ENCODE results near the gene RAPGEF2. TPM values are rescaled to one million over a fixed set of nuclear protein-coding genes. Genes with fewer than 3 reads are reported as not detected.

The RAPGEF2 gene
- total and polyA plus RNA-seq, 2 donors (not counting 3 experiments of a cell fraction or from before 2014, with no cell fraction given) = 28.7 to 55.2 TPM

GRCh38 chr4:159264057-159264456 is 161.2 kb downstream of the RAPGEF2 start:
- no peaks in the 10 kb centered on the region for H3K9me1 ChIP-seq (replicated peaks; ENCODE audit: control insufficient read depth, extremely low read depth, insufficient read depth, low read length)
- no peaks in the 10 kb centered on the region for H4K20me1 ChIP-seq (replicated peaks; ENCODE audit: control insufficient read depth, extremely low read depth, insufficient read depth, low read length)
- TF ChIP-seq MAX (IDR thresholded peaks at IDR 0.05; ENCODE audit: insufficient read depth, insufficient read length) (no peak), POLR2AphosphoS5 (IDR thresholded peaks at IDR 0.05; ENCODE audit: insufficient read depth, low read depth, low read length) (no peak), GATA2 (IDR thresholded peaks at IDR 0.05; ENCODE audit: insufficient read depth, insufficient read length, low read depth, low read length) (no peak), JUN (IDR thresholded peaks at IDR 0.05; ENCODE audit: borderline replicate concordance, insufficient read depth, insufficient read length, low read depth) (no peak), CTCF (IDR thresholded peaks at IDR 0.05; ENCODE audit: extremely low read depth in 1 of 2, insufficient read depth in 1 of 2, low read depth in 1 of 2, low read length in 2 of 2) (no peak), POLR2A (IDR thresholded peaks at IDR 0.05; ENCODE audit: low read depth, low read length) (no peak), MYC (IDR thresholded peaks at IDR 0.05; ENCODE audit: low read depth, low read length) (no peak), FOS (IDR thresholded peaks at IDR 0.05; ENCODE audit: borderline replicate concordance, insufficient read depth, low read length) (no peak), EZH2 (IDR thresholded peaks at IDR 0.05; ENCODE audit: borderline replicate concordance, low read depth, low read length, severe bottlenecking) (no peak)
- H3K4me3 ChIP-seq (replicated peaks in 1 of 3; ENCODE audit: insufficient read depth in 1 of 3, low read depth in 1 of 3, low read length in 3 of 3) = no peak overlapping the region
- H3K36me3 ChIP-seq (ENCODE audit: control insufficient read depth in 2 of 2, extremely low read depth in 1 of 2, insufficient read depth in 2 of 2, low read length in 2 of 2) = no peaks in the 10 kb centered on the region
- peaks cover 30% of the 10 kb centered on the region for H3K4me1 ChIP-seq (ENCODE audit: control insufficient read depth, extremely low read depth, insufficient read depth, low read length)
- no peaks in the 10 kb centered on the region for H3K79me2 ChIP-seq (ENCODE audit: control insufficient read depth, insufficient read depth, low read length)
- no peak overlapping the region for H3K4me2 ChIP-seq (ENCODE audit: insufficient read depth, low read length)
- intact Hi-C loops (cut with micrococcal nuclease) (loop anchor here (2.0 kb wide), 1 partner anchor 45 kb away; no protein-coding TSS in a partner anchor), dilution Hi-C loops (cut with MboI; ENCODE audit: extremely low pct_ligation_motif_present, low sequenced_read_pairs) (no loop called here)
- no peak overlapping the region for H3K9ac ChIP-seq (replicated peaks; ENCODE audit: extremely low read depth, insufficient read depth, low read length)
- no peak overlapping the region for H2AFZ ChIP-seq (ENCODE audit: low read depth, low read length)
- BruUV-seq (replicated peaks) = no TSS peak
- no peak overlapping the region for H3K27ac ChIP-seq (ENCODE audit: insufficient read depth, low read depth, low read length)
- DNase-seq (ENCODE audit: low read depth, low spot score) = no peak
- no peaks in the 10 kb centered on the region for H3K9me3 ChIP-seq (replicated peaks; ENCODE audit: control insufficient read depth, insufficient read depth, low read length)
- POLR2A ChIA-PET = no interaction called here
- FAIRE-seq = no peak
- CTCF ChIA-PET = no interaction called here
- H3K27me3 ChIP-seq (ENCODE audit: control insufficient read depth in 2 of 2, insufficient read depth in 2 of 2, low read length in 2 of 2) = no peaks in the 10 kb centered on the region
